Heart left ventricle (tissue), 16 donors: Measurements from ENCODE around the gene GPC6. TPM values are rescaled to one million over a fixed set of nuclear protein-coding genes. Genes with fewer than 3 reads are reported as not detected.

ENCODE experiments used
- ATAC-seq, 4 donors: fragments of 200-7000 bp; cut with Tn5 transposase; one replicate each; pipeline ENCODE4 v1.9.1; 2020 to 2022; ENCODE audit warnings: moderate library complexity in 4 of 4, mild to moderate bottlenecking in 3 of 4, moderate number of reproducible peaks in 1 of 4
- DNase-seq, 5 donors: peaks; one replicate each; pipeline ENCODE4 v3.0.0-alpha.2; 2020
- H3K27ac ChIP-seq, 12 donors: fragments of 200-600 bp; sonication (generic) in 4 of 12; one replicate each; pipeline versions ENCODE4 v1.5.0 to v1.8.0; 2016 to 2022; ENCODE audit warnings: mild to moderate bottlenecking in 2 of 12
- H3K27me3 ChIP-seq, 9 donors: fragments of 200-600 bp; sonication (generic) in 2 of 9; one replicate each; pipeline versions ENCODE4 v1.5.1 to v1.8.0; 2016 to 2022; ENCODE audit warnings: mild to moderate bottlenecking in 3 of 9
- H3K36me3 ChIP-seq, 9 donors: fragments of 200-600 bp; sonication (generic) in 2 of 9; one replicate each; pipeline versions ENCODE4 v1.5.0 to v1.8.0; 2018 to 2022; ENCODE audit warnings: mild to moderate bottlenecking in 2 of 9
- H3K4me1 ChIP-seq, 12 donors: fragments of 200-600 bp; sonication (generic) in 4 of 12; one replicate each; pipeline versions ENCODE4 v1.5.0 to v1.8.0; 2016 to 2022; ENCODE audit warnings: mild to moderate bottlenecking in 3 of 12
- H3K4me3 ChIP-seq, 12 donors: fragments of 200-600 bp; sonication (generic) in 4 of 12; one replicate each; pipeline versions ENCODE4 v1.5.0 to v1.8.0; 2017 to 2022; ENCODE audit warnings: mild to moderate bottlenecking in 9 of 12, moderate library complexity in 4 of 12
- H3K9me3 ChIP-seq, 12 donors: fragments of 200-600 bp; sonication (generic) in 4 of 12; one replicate each; pipeline versions ENCODE4 v1.5.0 to v1.8.0; 2016 to 2022; ENCODE audit warnings: mild to moderate bottlenecking in 1 of 12
- POLR2A ChIP-seq, 2 donors: fragments of 450-650 bp; IDR thresholded peaks; one replicate each; pipeline ENCODE4 v1.6.1; 2017; ENCODE audit warnings: antibody characterized with exemption in 2 of 2, mild to moderate bottlenecking in 2 of 2, moderate library complexity in 2 of 2
- WGBS, 4 donors: extraction: QIAGEN DNeasy Blood & Tissue Kit in 2 of 4; methylation state at CpG; one replicate each; pipeline versions ENCODE4 v1.1.5 to v1.1.7; 2013 to 2018; 5-methylcytosine and 5-hydroxymethylcytosine counted together
- intact Hi-C, 10 donors: fragments of 100-400 bp; cut with DNase I; formaldehyde crosslinking; loops; one replicate each; pipeline versions ENCODE4 v1.11.1 to v1.14.2; 2022
- polyA plus RNA-seq, 2 donors: library from polyadenylated mRNA; stranded (reverse); fragments of 200-250 nt; gene quantifications; one replicate each; pipeline ENCODE4 v1.2.3, GENCODE V29; 2013
- total RNA-seq, 9 donors: library from RNA; depleted of rRNA in 2 of 9; stranded (reverse); fragments of >200 nt in 2 of 9; fragmentation: NEBNext Ultra II Directional in 3 of 9; extraction: Animal tissue kit (Norgen Biotek cat#: 25700) in 3 of 9; gene quantifications; one replicate each; pipeline versions ENCODE4 v1.1.0 to v1.2.4, GENCODE V29; 2016 to 2023
- TF ChIP-seq, protein P1 (sequence below), 12 donors: fragments of 200-600 bp; sonication (generic) in 4 of 12; IDR thresholded peaks; one replicate each; pipeline versions ENCODE4 v1.5.0 to v1.8.0; 2018 to 2022; ENCODE audit warnings: antibody characterized with exemption in 12 of 12, mild to moderate bottlenecking in 5 of 12
- donor health status: ischemic (EF 13 %, LVEDD 7.1; RV severe dilation, severe dysfunction).
- donor health status: healthy with polysubstance abuse.
- donor health status: DM: no; HTN: yes; CAD: no.
- donor health status: DM: no; HTN: no; CAD: no.
- donor health status: ischemic (EF 25% LVEDD 6.9; RV normal size, moderate dysfunction).
- donor health status: ischemic (EF 25% LVEDD 5.7; RV mildly dilated, moderate dysfunction).
- donor health status: healthy.
- donor health status: DM: yes; HTN: yes; CAD: no.
- donor health status: ischemic (EF 35%, LVEDD 5.7; RV mildly dilated, moderate dysfunction).
- donor health status: nonischemic (EF 11% LVEDD 7.7; RV severe dilation, severe dysfunction).
- donor health status: DM: yes; HTN: yes; CAD: no.
- donor health status: PGD.
- donor health status: ischemic (EF 29% LVEDD 5.4; RV normal size, mild dysfunction).
- donor health status: nonischemic (EF 23%, LVEDD 6.1; RV moderate dilation, normal function).

GPC6 gene
- total and polyA plus RNA-seq, 11 donors, result 0.08 to 6.2 (median 2.0) TPM

DNA sequence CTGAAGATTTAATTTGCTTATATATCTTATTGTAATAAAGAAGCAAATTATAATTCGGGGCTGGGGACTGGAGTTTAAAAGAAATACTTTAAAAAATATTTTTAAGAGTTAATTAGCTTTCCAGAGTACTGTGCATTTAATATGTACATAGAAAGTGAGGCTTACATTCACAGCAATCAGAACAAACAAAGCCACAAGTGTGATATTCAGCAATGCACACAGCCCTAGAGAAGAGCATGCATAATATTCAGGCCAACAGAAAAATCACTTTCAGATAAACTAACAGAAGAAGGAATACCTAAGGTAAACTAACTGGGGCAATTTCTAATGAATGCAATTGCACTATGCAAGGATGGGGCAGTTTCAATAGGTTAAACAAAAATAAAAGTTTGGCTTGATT, 241.8 kb downstream of the GPC6 start:
- Histone ChIP-seq H3K4me1 (no peaks in the 10 kb centered on the region), H3K27ac (no peak overlapping the region), H3K27me3 (no peaks in the 10 kb centered on the region), H3K36me3 (no peaks in the 10 kb centered on the region), H3K9me3 (peaks cover 0 to 37% (median 0%) of the 10 kb centered on the region in 12 donors), H3K4me3 (no peak overlapping the region)
- TF ChIP-seq, protein P1, sequence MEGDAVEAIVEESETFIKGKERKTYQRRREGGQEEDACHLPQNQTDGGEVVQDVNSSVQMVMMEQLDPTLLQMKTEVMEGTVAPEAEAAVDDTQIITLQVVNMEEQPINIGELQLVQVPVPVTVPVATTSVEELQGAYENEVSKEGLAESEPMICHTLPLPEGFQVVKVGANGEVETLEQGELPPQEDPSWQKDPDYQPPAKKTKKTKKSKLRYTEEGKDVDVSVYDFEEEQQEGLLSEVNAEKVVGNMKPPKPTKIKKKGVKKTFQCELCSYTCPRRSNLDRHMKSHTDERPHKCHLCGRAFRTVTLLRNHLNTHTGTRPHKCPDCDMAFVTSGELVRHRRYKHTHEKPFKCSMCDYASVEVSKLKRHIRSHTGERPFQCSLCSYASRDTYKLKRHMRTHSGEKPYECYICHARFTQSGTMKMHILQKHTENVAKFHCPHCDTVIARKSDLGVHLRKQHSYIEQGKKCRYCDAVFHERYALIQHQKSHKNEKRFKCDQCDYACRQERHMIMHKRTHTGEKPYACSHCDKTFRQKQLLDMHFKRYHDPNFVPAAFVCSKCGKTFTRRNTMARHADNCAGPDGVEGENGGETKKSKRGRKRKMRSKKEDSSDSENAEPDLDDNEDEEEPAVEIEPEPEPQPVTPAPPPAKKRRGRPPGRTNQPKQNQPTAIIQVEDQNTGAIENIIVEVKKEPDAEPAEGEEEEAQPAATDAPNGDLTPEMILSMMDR (IDR thresholded peaks at IDR 0.05), result no peak
- no peak for TF ChIP-seq POLR2A (IDR thresholded peaks at IDR 0.05)
- intact Hi-C loops, result no loop called here
- DNase-seq (no peak), ATAC-seq (no peak)
- 68 to 73% (median 69%) methylated on average over 1 of the region's 1 CpG for WGBS, 4 donors

DNA sequence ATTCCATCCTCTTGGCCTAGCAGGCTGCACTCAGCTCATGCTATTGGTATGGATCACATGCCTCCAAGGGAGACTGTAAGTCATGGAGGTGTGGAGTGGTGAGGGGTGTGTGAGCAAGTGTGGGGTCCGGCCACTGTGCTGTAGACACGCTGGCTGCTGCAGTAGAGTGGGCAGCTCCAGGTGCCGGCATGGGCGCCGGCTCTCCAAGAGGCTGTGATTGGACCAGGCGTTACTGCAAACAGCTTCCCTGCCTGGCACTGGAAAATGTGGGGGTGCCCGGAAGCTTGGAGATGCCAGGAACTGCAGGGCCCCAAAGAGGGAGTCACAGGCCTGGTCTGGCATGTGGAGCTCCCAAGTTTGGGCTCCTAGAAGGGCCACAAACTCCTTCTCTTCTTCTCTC, 245.7 kb downstream of the GPC6 start:
- intact Hi-C loops, result no loop called here
- DNase-seq, result no peak
- no peaks in the 10 kb centered on the region for H3K36me3 ChIP-seq
- H3K27me3 ChIP-seq, result no peaks in the 10 kb centered on the region
- TF ChIP-seq POLR2A (IDR thresholded peaks at IDR 0.05), result no peak
- TF ChIP-seq, protein P1 (IDR thresholded peaks at IDR 0.05), result no peak
- no peak for ATAC-seq
- no peaks in the 10 kb centered on the region for H3K4me1 ChIP-seq
- no peak overlapping the region for H3K4me3 ChIP-seq
- peaks cover 0 to 37% (median 0%) of the 10 kb centered on the region in 12 donors for H3K9me3 ChIP-seq
- H3K27ac ChIP-seq, result no peak overlapping the region
- WGBS, 4 donors, result 88 to 98% (median 94%) methylated on average over 5 to 7 of the region's 7 CpGs

DNA sequence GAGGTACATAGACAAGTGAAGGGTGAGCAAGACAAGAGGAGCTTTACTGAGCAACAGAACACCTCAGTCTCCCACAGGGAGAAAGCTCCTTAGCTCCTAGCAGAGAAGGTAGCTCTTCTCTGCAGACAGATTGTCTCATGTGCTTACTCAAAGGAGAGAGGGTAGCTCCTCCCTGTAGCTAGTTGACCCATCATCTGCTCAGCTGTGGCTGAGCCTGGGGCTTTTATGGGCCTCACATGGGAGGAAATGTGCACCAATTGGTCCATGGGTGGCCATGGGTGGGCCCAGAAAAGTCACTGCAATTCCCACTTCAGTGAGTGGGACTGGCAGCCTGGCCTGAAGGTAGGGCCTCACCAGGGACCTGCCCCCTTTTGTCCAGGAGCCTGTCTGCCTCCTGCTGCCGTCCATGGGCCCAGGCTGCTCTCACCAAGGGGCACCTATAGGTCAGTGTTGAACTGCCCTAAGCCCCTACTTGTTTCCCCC, 246.2 kb downstream of the GPC6 start:
- DNase-seq (no peak), ATAC-seq (no peak)
- no peak overlapping the region for H3K27ac ChIP-seq
- 63 to 77% methylated on average over 1 of the region's 1 CpG; no CpG with 5 or more reads in 2 of the 4 donors for WGBS, 4 donors
- no peaks in the 10 kb centered on the region for H3K27me3 ChIP-seq
- TF ChIP-seq, protein P1 (IDR thresholded peaks at IDR 0.05), result no peak
- no peak for TF ChIP-seq POLR2A (IDR thresholded peaks at IDR 0.05)
- peaks cover 0 to 37% (median 0%) of the 10 kb centered on the region in 12 donors for H3K9me3 ChIP-seq
- H3K4me1 ChIP-seq, result no peaks in the 10 kb centered on the region
- intact Hi-C loops, result no loop called here
- no peak overlapping the region for H3K4me3 ChIP-seq
- no peaks in the 10 kb centered on the region for H3K36me3 ChIP-seq

DNA sequence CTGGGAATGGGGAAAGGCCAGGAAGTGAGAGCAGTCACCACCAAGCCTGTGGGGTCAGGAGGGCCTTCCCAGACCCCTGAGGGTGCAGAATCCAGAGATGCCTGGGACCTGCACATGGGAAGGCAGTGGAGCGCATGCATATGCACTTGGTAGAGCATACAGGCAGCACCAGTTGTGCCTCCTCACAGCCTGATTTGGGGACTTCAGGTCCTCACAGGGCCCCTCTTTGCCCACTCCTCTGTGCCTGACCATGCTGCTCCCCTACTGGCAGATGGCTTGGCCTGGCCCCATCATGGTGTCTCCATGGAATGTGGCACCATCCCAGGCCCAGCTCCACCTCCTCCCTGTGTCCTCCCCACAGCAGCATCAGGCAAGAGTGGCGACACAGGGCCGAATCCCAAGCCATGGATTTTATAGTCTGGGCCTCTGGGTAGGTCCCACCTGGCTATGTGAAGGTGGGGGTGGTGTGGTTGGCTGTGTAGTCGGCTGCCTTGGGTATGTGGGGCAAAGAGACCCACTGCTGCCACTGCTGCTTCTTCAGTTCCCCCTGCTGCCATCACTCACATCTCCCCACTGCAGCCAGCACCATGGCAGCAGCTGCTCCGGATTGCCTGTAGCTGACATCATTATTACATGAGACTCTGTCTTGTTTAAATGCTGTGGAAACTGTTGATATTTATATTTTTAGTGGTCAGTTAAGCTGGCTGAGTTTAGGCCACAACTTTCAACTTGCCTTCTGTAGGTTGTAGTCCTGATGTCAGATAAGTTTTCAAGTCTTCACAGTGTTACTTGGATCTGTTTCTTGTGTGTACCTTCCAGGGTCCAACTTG, 247.0 kb downstream of the GPC6 start:
- WGBS, 4 donors, result 60 to 83% (median 71%) methylated on average over 2 to 5 of the region's 5 CpGs
- Histone ChIP-seq H3K4me1 (no peaks in the 10 kb centered on the region), H3K27ac (no peak overlapping the region), H3K9me3 (peaks cover 0 to 35% (median 0%) of the 10 kb centered on the region in 12 donors), H3K27me3 (no peaks in the 10 kb centered on the region), H3K36me3 (no peaks in the 10 kb centered on the region), H3K4me3 (no peak overlapping the region)
- no peak for ATAC-seq
- intact Hi-C loops, result no loop called here
- TF ChIP-seq, protein P1 (IDR thresholded peaks at IDR 0.05), result no peak
- no peak for TF ChIP-seq POLR2A (IDR thresholded peaks at IDR 0.05)
- DNase-seq, result no peak
